Activated CD8-positive, alpha-beta memory T cell treated with anti-CD3 and anti-CD28 coated beads for 48 hours (primary cell): ENCODE results near the gene HIPK3.
"Not testable (repeated sequence)": the region's sequence is repeated elsewhere in the genome, so short reads cannot be mapped to it uniquely, and the experiment has no call there.

ENCODE experiments used
- DNase-seq, 3 experiments: peaks; one replicate each; pipeline ENCODE4 v3.0.0-alpha.2; 2020; ENCODE audit warnings: low read depth in 2 of 3, low spot score in 2 of 3

The HIPK3 gene

DNA sequence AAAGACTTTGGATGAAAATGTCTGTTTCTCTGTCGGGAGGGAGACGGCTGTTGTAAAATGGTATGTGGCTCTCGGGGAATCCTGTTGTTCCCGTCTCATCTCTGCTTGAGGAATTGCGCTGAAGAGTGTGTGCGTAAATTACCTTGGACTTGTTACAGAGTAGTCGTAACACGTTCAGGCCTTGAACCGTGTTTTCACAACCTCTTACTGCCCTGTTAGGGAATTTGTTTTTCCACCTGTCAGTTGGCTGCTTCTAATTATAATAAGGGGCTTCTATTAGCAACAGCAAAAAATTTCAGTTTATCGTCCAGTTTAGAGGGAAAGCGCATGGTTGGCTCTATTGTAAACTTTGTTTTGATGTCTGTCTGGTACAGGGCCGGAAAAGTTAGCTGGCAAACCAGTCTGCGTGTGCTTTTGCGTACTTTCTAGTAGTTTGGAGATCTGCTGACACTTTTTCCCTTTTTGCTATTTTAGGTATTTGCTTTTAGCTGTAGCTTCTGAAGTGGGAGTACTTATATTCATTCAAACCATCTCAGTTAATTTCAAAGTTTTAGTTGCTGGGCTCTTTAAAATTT is 1.5 kb downstream of the HIPK3 start:
- no peak for DNase-seq

DNA sequence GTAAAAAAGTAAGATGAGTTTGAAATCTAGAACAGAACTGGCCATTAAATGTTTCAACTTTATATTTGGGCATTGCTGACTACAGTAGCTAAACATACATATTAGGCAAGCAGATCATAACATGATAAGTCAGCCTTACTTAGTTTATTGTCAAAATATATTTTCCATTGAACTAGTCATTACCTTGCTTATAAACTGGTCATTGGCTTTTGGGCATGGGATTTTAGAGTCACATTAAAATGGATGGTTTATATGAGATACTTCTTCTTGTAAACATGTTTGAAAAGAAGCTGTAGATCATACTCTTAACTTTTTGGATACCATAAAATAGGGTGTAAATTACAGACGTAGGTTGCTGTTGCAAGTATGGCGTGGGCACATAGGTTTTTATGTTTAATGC is 2.7 kb downstream of the HIPK3 start:
- DNase-seq: no peak

DNA sequence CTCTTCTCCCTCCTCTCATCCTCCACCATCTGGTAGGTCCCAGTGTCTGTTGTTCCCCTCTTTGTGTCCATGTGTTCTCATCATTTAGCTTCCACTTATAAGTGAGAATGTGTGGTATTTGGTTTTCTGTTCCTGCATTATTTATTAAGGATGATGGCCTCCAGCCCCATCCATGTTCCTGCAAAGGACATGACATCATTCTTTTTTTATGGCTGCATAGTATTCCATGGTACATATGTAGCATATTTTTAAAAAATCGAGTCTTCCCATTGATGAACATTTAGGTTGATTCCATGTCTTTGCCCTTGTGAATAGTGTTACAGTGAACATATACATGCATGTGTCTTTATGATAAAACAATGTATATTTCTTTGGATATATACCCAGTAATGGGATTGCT is 4.2 kb downstream of the HIPK3 start:
- DNase-seq: not testable (repeated sequence)

DNA sequence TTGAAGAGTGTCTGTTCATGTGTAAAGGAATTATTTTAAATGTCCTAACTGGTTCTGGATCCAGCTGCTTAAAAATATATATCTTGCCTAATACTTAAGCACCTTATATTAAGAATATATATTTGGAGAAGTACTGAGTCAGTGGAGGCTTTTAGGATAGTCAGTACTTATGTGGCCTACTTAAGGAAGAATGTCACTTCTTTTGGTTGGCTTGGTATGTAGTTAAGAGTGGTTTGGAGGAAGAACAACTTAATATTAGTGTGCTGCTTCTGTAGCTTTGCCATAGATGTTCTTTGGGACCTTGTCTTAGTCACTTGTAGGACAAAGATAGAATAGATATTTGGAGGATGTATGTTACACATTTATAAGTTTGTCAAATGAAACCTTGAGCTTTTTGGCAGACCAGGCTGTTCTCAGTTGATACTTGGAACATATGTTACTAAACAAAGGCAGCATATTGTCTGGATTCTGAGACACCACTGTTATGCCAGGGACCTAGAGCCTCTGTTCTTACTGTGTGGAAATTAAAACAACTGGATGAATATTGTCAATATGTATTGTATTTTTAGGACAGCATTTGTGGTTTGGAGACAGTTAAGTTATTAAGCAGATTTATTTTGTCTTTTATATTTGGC is 4.9 kb downstream of the HIPK3 start:
- no peak for DNase-seq

- DNase-seq: no peak
Measured at GRCh38 chr11:33263549-33263948, 6.4 kb downstream of the HIPK3 start.

DNA sequence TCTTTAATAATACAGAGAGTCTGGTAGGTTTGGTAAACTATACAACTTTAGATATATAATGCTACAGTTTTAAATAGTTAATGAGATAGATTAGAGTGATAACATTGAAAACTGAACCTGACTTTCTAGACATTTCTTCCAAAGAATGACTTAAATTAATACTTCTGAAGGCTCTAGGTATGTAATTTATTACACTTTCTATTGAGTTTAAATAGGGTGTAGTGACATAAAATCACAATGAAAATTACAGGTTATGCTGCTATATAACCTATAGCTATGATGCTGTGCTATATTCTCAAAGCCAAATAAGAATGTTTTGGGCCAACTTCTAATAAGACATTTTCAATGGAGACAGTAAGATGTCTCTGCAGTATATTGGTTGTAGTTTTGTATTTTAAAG is 7.7 kb downstream of the HIPK3 start:
- no peak for DNase-seq

- no peak for DNase-seq
Measured at GRCh38 chr11:33266393-33267215, 9.4 kb downstream of the HIPK3 start.

GRCh38 chr11:33268945-33269540 is 11.9 kb downstream of the HIPK3 start:
- no peak for DNase-seq

GRCh38 chr11:33269822-33270221 is 12.6 kb downstream of the HIPK3 start:
- DNase-seq: no peak

DNA sequence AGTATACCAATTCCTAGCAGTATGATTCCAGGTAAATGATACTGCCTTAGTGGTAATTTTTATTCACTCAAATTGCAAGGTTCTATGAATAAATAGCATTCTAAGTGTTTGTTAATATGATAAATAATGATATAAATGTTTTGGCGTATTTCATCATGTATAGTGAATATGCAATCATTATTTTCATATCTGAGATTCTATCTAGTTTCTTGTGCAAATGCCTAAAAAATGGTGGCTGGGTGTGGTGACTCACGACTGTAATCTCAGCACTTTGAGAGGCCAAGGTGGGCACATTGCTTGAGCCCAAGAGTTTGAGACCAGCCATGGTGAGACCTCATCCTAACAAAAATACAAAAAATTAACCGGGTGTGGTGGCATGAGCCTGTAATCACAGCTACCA is 13.9 kb downstream of the HIPK3 start:
- DNase-seq: no peak

- no peak for DNase-seq
Measured at GRCh38 chr11:33272338-33273107, 15.3 kb downstream of the HIPK3 start.

DNA sequence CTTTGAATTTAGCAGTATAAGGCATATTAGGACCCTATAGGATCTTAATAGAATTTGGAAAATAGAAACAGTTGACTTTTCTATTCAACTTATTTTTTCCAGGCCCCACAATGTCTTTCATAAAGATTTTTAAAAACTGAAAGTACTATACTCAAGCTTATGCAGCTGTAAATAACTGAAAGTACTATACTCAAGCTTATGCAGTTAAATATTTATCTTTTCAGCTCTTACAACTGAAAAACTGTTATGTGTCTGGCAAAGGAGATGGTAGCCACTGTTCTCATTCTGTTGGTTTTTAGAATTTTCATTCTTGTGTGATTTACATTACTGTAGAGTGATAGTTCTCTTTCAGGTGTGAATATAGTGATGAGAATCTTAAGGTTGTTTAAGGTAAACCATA is 16.5 kb downstream of the HIPK3 start:
- no peak for DNase-seq

GRCh38 chr11:33280411-33280810 is 23.2 kb downstream of the HIPK3 start:
- DNase-seq: no peak

- no peak for DNase-seq
Measured at GRCh38 chr11:33281758-33282157, 24.6 kb downstream of the HIPK3 start.

DNA sequence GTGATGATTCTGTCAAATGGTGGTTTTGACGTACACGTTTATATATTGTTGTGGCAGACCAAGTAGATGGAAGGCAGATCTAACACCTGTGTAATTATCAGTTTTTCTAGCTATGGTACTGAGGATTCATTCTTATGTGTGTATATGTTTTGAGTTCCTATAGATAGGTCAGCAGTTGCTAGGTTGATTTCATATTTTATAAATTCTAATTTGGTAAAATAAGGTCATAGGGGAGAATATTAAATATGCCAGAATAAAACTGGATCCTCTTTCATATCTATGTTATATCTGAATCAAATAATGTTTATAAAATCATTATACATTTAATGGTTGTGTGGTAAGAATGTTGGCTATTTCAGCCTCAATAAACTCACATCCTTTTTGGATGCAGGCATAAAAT is 27.6 kb downstream of the HIPK3 start:
- no peak for DNase-seq

DNA sequence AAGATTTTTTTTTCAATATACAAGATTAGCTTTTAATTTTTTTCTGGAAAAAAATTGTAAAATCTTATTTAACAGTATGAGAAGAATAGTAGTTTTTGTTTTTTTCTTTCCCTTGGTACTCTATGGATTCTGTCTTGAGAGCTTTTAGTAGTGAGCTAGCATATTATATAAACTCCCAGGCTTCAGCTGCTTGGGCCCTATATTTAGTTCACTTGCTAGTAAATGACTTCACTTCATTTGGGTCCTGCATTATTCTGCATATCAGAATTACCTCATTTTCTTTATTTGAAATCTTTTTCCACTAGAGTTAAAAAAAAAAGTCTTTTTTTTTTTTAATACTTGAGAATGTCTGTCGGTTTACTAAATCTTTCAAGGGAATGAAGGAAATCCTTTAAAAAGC is 33.1 kb downstream of the HIPK3 start:
- DNase-seq: no peak

- DNase-seq: no peak
Measured at GRCh38 chr11:33291004-33291777, 34.0 kb downstream of the HIPK3 start.

DNA sequence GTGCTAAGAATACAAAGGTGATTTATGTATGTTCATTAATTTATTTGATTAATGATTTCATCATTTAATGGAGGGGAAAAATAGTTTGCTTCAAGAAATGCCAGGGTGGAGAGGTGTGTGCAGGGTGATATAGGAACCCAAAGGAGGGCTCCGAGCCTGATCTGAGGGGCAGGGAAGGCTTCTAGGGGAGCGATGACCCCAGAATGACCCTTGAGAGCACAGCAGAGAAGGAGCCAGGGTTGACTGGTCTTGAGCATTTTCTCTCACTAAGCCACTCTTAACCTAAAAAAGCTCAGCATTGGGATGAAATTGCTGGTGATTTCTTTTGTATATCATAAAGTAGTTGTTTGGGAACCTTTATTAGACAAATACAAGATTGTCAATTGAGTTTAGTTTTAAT is 35.1 kb downstream of the HIPK3 start:
- DNase-seq: no peak

- DNase-seq: no peak
Measured at GRCh38 chr11:33294224-33294623, 37.0 kb downstream of the HIPK3 start.

DNA sequence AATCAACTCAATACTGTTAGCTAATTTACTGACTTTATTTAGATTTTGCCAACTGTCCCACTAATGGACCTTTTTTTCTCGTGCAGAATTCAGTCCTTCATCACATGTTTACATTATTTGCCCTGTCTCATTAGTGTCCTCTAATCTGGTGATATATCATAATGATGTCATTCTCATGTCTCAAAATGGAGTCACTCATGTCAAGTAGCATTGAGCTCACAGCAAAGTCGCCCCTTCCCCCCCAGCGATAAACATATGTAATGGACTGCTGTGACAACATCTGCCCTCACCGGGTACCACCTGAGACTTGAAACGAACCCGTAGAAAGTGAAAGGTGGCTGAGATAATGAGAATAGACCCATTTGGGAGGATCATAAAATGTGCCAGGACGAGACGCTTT is 37.6 kb downstream of the HIPK3 start:
- DNase-seq: no peak

DNA sequence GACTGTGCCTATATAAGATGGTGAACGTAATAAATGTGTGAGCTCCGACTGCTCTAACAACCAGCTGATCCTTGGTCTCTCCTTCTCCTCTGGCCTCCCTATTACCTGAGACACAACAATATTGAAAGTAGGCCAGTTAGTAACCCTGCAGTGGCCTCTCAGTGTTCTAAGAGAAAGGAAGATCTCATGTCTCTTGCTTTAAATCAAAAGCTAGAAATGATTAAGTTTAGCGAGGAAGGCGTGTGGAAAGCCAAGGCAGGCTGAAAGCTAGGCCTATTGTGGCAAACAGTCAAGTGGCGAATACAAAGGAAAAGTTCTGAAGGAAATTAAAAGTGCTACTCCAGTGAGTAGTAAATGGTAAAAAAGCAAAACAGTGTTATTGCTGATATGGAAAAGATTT is 39.5 kb downstream of the HIPK3 start:
- no peak for DNase-seq
